IMR-90 (cell line): ENCODE measurements around the gene LTBP2. TPM values are rescaled to one million over a fixed set of nuclear protein-coding genes. Genes with fewer than 3 reads are reported as not detected.

Experiments
- ATAC-seq: fragments of 200-7000 bp; cut with Tn5 transposase; 2 replicates; pipeline ENCODE4 v1.9.1; 2020; ENCODE audit warnings: low read depth, mild to moderate bottlenecking, moderate library complexity
- BruUV-seq: library from RNA; stranded (reverse); fragments of 400-500 nt; replicated peaks from 2 replicates; lab custom pipeline; 2021; lab: Mats Ljungman, UMichigan
- CTCF ChIA-PET: fragments of 300-600 bp; formaldehyde crosslinking; extraction: SDS; loops from one replicate; lab custom pipeline; 2021; ENCODE audit warnings: antibody characterized with exemption; lab: Yijun Ruan, JAX
- POLR2A ChIA-PET: fragments of 300-600 bp; sonication (Branson Sonifier 250); formaldehyde crosslinking; loops from one replicate; lab custom pipeline; 2022; ENCODE audit warnings: antibody characterized with exemption; ENCODE audit not compliant: unreplicated experiment; lab: Charles Lee
- DNase-seq: peaks from one replicate; pipeline ENCODE4 v3.0.0; 2013
- H2AFZ ChIP-seq: replicated peaks from 2 replicates; pipeline ENCODE3; 2013; ENCODE audit warnings: low read length, mild to moderate bottlenecking; ENCODE audit not compliant: poor library complexity
- H2AK5ac ChIP-seq: 2 replicates; pipeline ENCODE4 v1.6.1; 2013; ENCODE audit warnings: low read depth, low read length, inconsistent platforms
- H2AK9ac ChIP-seq: replicated peaks from 2 replicates; pipeline ENCODE3; 2013; ENCODE audit warnings: mild to moderate bottlenecking, low read depth, low read length, moderate library complexity; ENCODE audit not compliant: poor library complexity
- H2BK120ac ChIP-seq: 2 replicates; pipeline ENCODE4 v1.6.1; 2013; ENCODE audit warnings: low read depth, low read length, inconsistent platforms
- H2BK15ac ChIP-seq: 3 replicates; pipeline ENCODE4 v1.6.1; 2013; ENCODE audit warnings: low read depth, low read length, inconsistent platforms
- H2BK20ac ChIP-seq: 2 replicates; pipeline ENCODE4 v1.6.1; 2013; ENCODE audit warnings: low read depth, mild to moderate bottlenecking, inconsistent platforms, low read length, moderate library complexity
- H2BK5ac ChIP-seq: 2 replicates; pipeline ENCODE4 v1.6.1; 2013; ENCODE audit warnings: mild to moderate bottlenecking, low read depth, low read length, inconsistent platforms; ENCODE audit not compliant: poor library complexity, severe bottlenecking
- H3K14ac ChIP-seq: replicated peaks from 2 replicates; pipeline ENCODE4 v1.6.1; 2013; ENCODE audit warnings: low read depth, low read length, inconsistent platforms
- H3K18ac ChIP-seq: 2 replicates; pipeline ENCODE4 v1.6.1; 2013; ENCODE audit warnings: low read depth, low read length, control low read depth
- H3K23ac ChIP-seq: 2 replicates; pipeline ENCODE4 v1.6.1; 2013; ENCODE audit warnings: low read depth, low read length, inconsistent platforms
- H3K27ac ChIP-seq: 2 replicates; pipeline ENCODE4 v1.5.1; 2013; ENCODE audit warnings: mild to moderate bottlenecking, control low read depth, low read length; ENCODE audit not compliant: insufficient read depth
- H3K27me3 ChIP-seq: 2 replicates; pipeline ENCODE4 v1.6.1; 2013; ENCODE audit warnings: low read length; ENCODE audit not compliant: control insufficient read depth, insufficient read depth
- H3K36me3 ChIP-seq: 2 replicates; pipeline ENCODE4 v1.6.1; 2013; ENCODE audit warnings: low read length, mixed read lengths; ENCODE audit not compliant: control insufficient read depth, insufficient read depth
- H3K4ac ChIP-seq: 2 replicates; pipeline ENCODE4 v1.6.1; 2013; ENCODE audit warnings: low read depth, low read length, inconsistent platforms
- H3K4me1 ChIP-seq: 2 replicates; pipeline ENCODE4 v1.6.1; 2013; ENCODE audit warnings: low read length, mixed read lengths; ENCODE audit not compliant: control insufficient read depth, insufficient read depth
- H3K4me2 ChIP-seq: 2 replicates; pipeline ENCODE4 v1.6.1; 2013; ENCODE audit warnings: low read depth, mild to moderate bottlenecking, control low read depth, low read length, moderate library complexity
- H3K4me3 ChIP-seq: 2 replicates; pipeline ENCODE4 v1.5.1; 2013; ENCODE audit warnings: low read depth, mild to moderate bottlenecking, control low read depth, low read length, moderate library complexity; ENCODE audit not compliant: insufficient read depth
- H3K56ac ChIP-seq: 2 replicates; pipeline ENCODE4 v1.6.1; 2013; ENCODE audit warnings: low read length, inconsistent platforms; ENCODE audit not compliant: insufficient read depth; ENCODE audit errors: extremely low read depth
- H3K79me1 ChIP-seq, 2 experiments: 2 replicates each; pipeline ENCODE4 v1.6.1; 2013; ENCODE audit warnings: low read length in 2 of 2, inconsistent platforms in 1 of 2, low read depth in 1 of 2
- H3K9ac ChIP-seq: 2 replicates; pipeline ENCODE4 v1.6.1; 2013; ENCODE audit warnings: low read depth, low read length, control low read depth
- H3K9me1 ChIP-seq: 2 replicates; pipeline ENCODE4 v1.6.1; 2013; ENCODE audit warnings: low read length, inconsistent platforms; ENCODE audit not compliant: insufficient read depth
- H3K9me3 ChIP-seq: 2 replicates; pipeline ENCODE4 v1.6.1; 2013; ENCODE audit warnings: low read length; ENCODE audit not compliant: control insufficient read depth, insufficient read depth
- H4K20me1 ChIP-seq: 2 replicates; pipeline ENCODE4 v1.6.1; 2013; ENCODE audit warnings: low read length, inconsistent platforms; ENCODE audit not compliant: insufficient read depth
- H4K5ac ChIP-seq: 2 replicates; pipeline ENCODE4 v1.6.1; 2013; ENCODE audit warnings: mild to moderate bottlenecking, low read depth, low read length, control low read depth
- H4K8ac ChIP-seq, 2 experiments: 2 replicates each; pipeline ENCODE4 v1.6.1; 2013; ENCODE audit warnings: low read depth in 2 of 2, low read length in 2 of 2, control low read depth in 1 of 2, inconsistent platforms in 1 of 2
- H4K91ac ChIP-seq: 2 replicates; pipeline ENCODE4 v1.6.1; 2013; ENCODE audit warnings: low read depth, low read length, inconsistent platforms; ENCODE audit not compliant: insufficient read depth
- BHLHE40 ChIP-seq: fragments of 150-350 bp; IDR thresholded peaks from 2 replicates; pipeline ENCODE4 v1.6.1; 2016; ENCODE audit warnings: mild to moderate bottlenecking, low read depth, low read length
- CEBPB ChIP-seq: IDR thresholded peaks from 2 replicates; pipeline ENCODE4 v1.6.1; 2012; ENCODE audit warnings: low read depth, low read length, improper control_type of control experiment
- CHD1 ChIP-seq: IDR thresholded peaks from 2 replicates; pipeline ENCODE4 v1.6.1; 2012; ENCODE audit warnings: low read depth, low read length, improper control_type of control experiment
- FOS ChIP-seq: fragments of 150-350 bp; IDR thresholded peaks from 2 replicates; pipeline ENCODE4 v1.6.1; 2016; ENCODE audit warnings: low read depth, low read length
- MAFK ChIP-seq: IDR thresholded peaks from 2 replicates; pipeline ENCODE4 v1.6.1; 2012; ENCODE audit warnings: low read depth, low read length, improper control_type of control experiment
- MAZ ChIP-seq: IDR thresholded peaks from 2 replicates; pipeline ENCODE4 v1.6.1; 2012; ENCODE audit warnings: low read depth, mild to moderate bottlenecking, low read length, improper control_type of control experiment, moderate library complexity, borderline replicate concordance
- MXI1 ChIP-seq: IDR thresholded peaks from 2 replicates; pipeline ENCODE4 v1.6.1; 2012; ENCODE audit warnings: low read depth, mild to moderate bottlenecking, low read length, moderate library complexity, borderline replicate concordance
- NFE2L2 ChIP-seq: fragments of 150-350 bp; IDR thresholded peaks from 2 replicates; pipeline ENCODE4 v1.6.1; 2016; ENCODE audit warnings: low read depth, mild to moderate bottlenecking, low read length
- POLR2A ChIP-seq: IDR thresholded peaks from 2 replicates; pipeline ENCODE4 v1.6.1; 2012; ENCODE audit warnings: mild to moderate bottlenecking, low read depth, low read length
- RAD21 ChIP-seq: IDR thresholded peaks from 2 replicates; pipeline ENCODE4 v1.6.1; 2012; ENCODE audit warnings: low read length, improper control_type of control experiment
- RCOR1 ChIP-seq: IDR thresholded peaks from 2 replicates; pipeline ENCODE4 v1.6.1; 2012; ENCODE audit warnings: mild to moderate bottlenecking, low read length, improper control_type of control experiment; ENCODE audit not compliant: insufficient replicate concordance
- RFX5 ChIP-seq: IDR thresholded peaks from 2 replicates; pipeline ENCODE4 v1.8.0; 2012; ENCODE audit warnings: low read depth, mild to moderate bottlenecking, low read length, moderate library complexity
- SMC3 ChIP-seq: fragments of 150-350 bp; IDR thresholded peaks from 2 replicates; pipeline ENCODE4 v1.6.1; 2016; ENCODE audit warnings: low read depth, mild to moderate bottlenecking, antibody characterized with exemption, low read length, moderate library complexity
- WGBS, 2 experiments: methylation state at CpG; one replicate each; pipeline versions ENCODE4 v1.1.5 to v1.1.7; 2013; ENCODE audit warnings: missing lambda C conversion rate in 2 of 2; ENCODE audit not compliant: insufficient read length in 1 of 2; ENCODE audit errors: extremely low coverage in 2 of 2; 5-methylcytosine and 5-hydroxymethylcytosine counted together
- dilution Hi-C: fragments of 300-500 bp; cut with HindIII; formaldehyde crosslinking; loops from one replicate; pipeline ENCODE4 v1.14.3; 2018; ENCODE audit warnings: low sequenced_read_pairs; ENCODE audit not compliant: unreplicated experiment
- in situ Hi-C: fragments of 300-500 bp; cut with MboI; formaldehyde crosslinking; loops from 3 replicates; pipeline ENCODE4 v1.14.3; 2019; ENCODE audit warnings: low sequenced_read_pairs, inconsistent platforms, mixed read lengths
- intact Hi-C: fragments of 100-400 bp; cut with micrococcal nuclease; formaldehyde crosslinking; loops from 2 replicates; pipeline ENCODE4 v1.10.0; 2022
- polyA plus RNA-seq, 3 experiments: library from polyadenylated mRNA; depleted of rRNA; stranded (reverse); fragments of >200 nt; gene quantifications; 2 replicates each; pipeline ENCODE4 v1.2.3, GENCODE V29; 2012; ENCODE audit warnings: low replicate concordance in 1 of 3
- total RNA-seq: library from RNA; depleted of rRNA; stranded (reverse); fragments of >200 nt; gene quantifications from 2 replicates; pipeline ENCODE4 v1.2.3, GENCODE V29; 2012
- TF ChIP-seq, protein P1 (sequence below): fragments of 150-350 bp; IDR thresholded peaks from 2 replicates; pipeline ENCODE4 v1.6.1; 2016; ENCODE audit warnings: low read depth, mild to moderate bottlenecking, low read length, moderate library complexity, borderline replicate concordance
- TF ChIP-seq, protein P2 (sequence below): fragments of 150-350 bp; IDR thresholded peaks from 2 replicates; pipeline ENCODE4 v1.6.1; 2017; ENCODE audit warnings: mild to moderate bottlenecking, antibody characterized with exemption, low read length, low read depth

Gene LTBP2
- total and polyA plus RNA-seq, 2 of the 4 experiments (the other 2 are of a cell fraction) = 23.8 to 79.3 TPM

DNA sequence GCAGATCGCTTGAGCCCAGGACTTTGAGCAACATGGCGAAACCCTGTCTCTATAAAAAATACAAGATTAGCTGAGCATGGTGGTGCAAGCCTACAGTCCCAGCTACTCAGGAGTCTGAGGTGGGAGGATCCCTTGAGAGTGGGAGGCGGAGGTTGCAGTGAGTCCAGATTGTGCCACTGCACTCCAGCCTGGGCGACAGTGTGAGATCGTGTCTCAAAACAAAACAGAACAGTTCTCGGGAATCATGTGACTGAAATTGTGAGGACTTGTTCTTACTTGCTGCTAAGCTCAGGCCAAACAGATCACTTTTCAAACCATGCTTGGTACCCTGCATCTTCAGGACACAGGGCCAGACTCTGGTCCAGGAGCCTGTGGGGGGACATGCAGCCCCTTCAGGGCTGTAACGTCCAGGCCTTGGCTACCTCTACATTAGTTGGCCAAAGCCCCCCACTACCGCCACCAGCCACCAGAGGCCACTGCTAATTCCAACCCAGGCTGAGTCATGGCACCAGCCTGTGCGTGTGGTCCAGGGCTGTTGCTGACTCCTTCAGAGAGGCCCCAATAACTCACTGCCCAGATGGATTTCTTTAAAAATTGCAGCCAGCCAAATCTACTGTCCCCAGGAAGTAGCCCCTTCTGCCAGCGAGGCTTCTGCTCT is 152.6 kb downstream of the LTBP2 start (continued):
- no peak for TF ChIP-seq CEBPB

DNA sequence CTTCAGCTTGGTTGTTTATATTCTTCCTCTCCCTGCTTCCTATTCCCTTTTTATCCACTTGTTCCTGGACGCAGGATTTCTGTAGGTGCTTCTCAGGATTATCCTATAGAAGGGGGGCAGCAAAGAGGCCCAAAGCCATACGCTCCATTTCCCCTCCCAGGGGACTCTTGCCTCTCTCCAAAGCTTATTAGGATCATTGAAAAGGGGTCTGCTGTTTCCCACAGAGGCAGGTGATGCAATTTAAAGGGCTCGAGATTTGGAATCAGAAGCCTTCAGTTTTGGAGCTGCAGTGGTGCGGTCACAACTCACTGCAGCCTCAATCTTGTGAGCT is 154.5 kb downstream of the LTBP2 start:
- no peak overlapping the region for H2BK20ac ChIP-seq
- DNase-seq (no peak), ATAC-seq (no peak)
- no peak overlapping the region for H3K23ac ChIP-seq
- no peak overlapping the region for H4K91ac ChIP-seq
- H3K4ac ChIP-seq = no peak overlapping the region
- POLR2A ChIA-PET = no interaction called here
- WGBS, 2 experiments = no CpG with 5 or more reads among the region's 4 CpGs
- H3K4me3 ChIP-seq = no peak overlapping the region
- H2AK5ac ChIP-seq = no peak overlapping the region
- H2AK9ac ChIP-seq = no peak overlapping the region
- intact Hi-C loops = no loop called here
- H2BK120ac ChIP-seq = no peak overlapping the region
- in situ Hi-C loops = no loop called here
- no peak overlapping the region for H3K27ac ChIP-seq
- no peak overlapping the region for H3K9ac ChIP-seq
- H3K18ac ChIP-seq = no peak overlapping the region
- BruUV-seq = no TSS peak
- H2AFZ ChIP-seq = no peak overlapping the region
- no peak overlapping the region for H4K5ac ChIP-seq
- no peak overlapping the region for H2BK15ac ChIP-seq
- H3K79me1 ChIP-seq = no peaks in the 10 kb centered on the region
- dilution Hi-C loops = no loop called here
- no peak overlapping the region for H4K8ac ChIP-seq
- H3K56ac ChIP-seq = no peak overlapping the region
- H3K14ac ChIP-seq = no peak overlapping the region
- H3K36me3 ChIP-seq = no peaks in the 10 kb centered on the region
- H3K4me2 ChIP-seq = no peak overlapping the region
- H3K9me3 ChIP-seq = no peaks in the 10 kb centered on the region
- H3K4me1 ChIP-seq = no peaks in the 10 kb centered on the region; the same call in 1 of the 2 replicates
- no peaks in the 10 kb centered on the region for H3K9me1 ChIP-seq
- CTCF ChIA-PET = no interaction called here
- no peak overlapping the region for H2BK5ac ChIP-seq
- H3K27me3 ChIP-seq = peaks cover 37% of the 10 kb centered on the region
- no peaks in the 10 kb centered on the region for H4K20me1 ChIP-seq
- TF ChIP-seq CHD1 (no peak), BHLHE40 (no peak), MXI1 (no peak), SMC3 (no peak), RAD21 (no peak), CEBPB (no peak), FOS (no peak), RCOR1 (no peak), NFE2L2 (no peak), RFX5 (no peak), POLR2A (no peak), MAZ (no peak), MAFK (no peak)
- TF ChIP-seq, protein P1, sequence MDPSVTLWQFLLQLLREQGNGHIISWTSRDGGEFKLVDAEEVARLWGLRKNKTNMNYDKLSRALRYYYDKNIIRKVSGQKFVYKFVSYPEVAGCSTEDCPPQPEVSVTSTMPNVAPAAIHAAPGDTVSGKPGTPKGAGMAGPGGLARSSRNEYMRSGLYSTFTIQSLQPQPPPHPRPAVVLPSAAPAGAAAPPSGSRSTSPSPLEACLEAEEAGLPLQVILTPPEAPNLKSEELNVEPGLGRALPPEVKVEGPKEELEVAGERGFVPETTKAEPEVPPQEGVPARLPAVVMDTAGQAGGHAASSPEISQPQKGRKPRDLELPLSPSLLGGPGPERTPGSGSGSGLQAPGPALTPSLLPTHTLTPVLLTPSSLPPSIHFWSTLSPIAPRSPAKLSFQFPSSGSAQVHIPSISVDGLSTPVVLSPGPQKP = no peak
- TF ChIP-seq, protein P2, sequence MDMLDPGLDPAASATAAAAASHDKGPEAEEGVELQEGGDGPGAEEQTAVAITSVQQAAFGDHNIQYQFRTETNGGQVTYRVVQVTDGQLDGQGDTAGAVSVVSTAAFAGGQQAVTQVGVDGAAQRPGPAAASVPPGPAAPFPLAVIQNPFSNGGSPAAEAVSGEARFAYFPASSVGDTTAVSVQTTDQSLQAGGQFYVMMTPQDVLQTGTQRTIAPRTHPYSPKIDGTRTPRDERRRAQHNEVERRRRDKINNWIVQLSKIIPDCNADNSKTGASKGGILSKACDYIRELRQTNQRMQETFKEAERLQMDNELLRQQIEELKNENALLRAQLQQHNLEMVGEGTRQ = no peak
